NCI-H2196 treated with DMSO at 0.1 percent for 48 hours (cell line): Measurements from ENCODE around the gene PDZRN4.
"Not testable (repeated sequence)": the region's sequence is repeated elsewhere in the genome, so short reads cannot be mapped to it uniquely, and the experiment has no call there.

ENCODE experiments used
- DNase-seq: peaks from one replicate; lab custom pipeline; 2025; ENCODE audit not compliant: unreplicated experiment; lab: John Stamatoyannopoulos, UW

PDZRN4 gene

GRCh38 chr12:41188058-41188840 lies at the start of gene PDZRN4:
Gene PDZRN4, plus strand, starts transcription at chr12:41188320.
- DNase-seq, result no peak

GRCh38 chr12:41140117-41140516 lies 48.0 kb upstream of the PDZRN4 start:
- DNase-seq, result no peak

GRCh38 chr12:41141104-41141503 lies 47.0 kb upstream of the PDZRN4 start:
- DNase-seq, result no peak

- no peak for DNase-seq
Measured at GRCh38 chr12:41142376-41142775, 45.7 kb upstream of the PDZRN4 start.

GRCh38 chr12:41151793-41152192 lies 36.3 kb upstream of the PDZRN4 start:
- no peak for DNase-seq

GRCh38 chr12:41162461-41162860 lies 25.7 kb upstream of the PDZRN4 start:
- no peak for DNase-seq

GRCh38 chr12:41167701-41168100 lies 20.4 kb upstream of the PDZRN4 start:
- no peak for DNase-seq

GRCh38 chr12:41174602-41175001 lies 13.5 kb upstream of the PDZRN4 start:
- DNase-seq, result no peak

GRCh38 chr12:41179507-41179906 lies 8.6 kb upstream of the PDZRN4 start:
- not testable (repeated sequence) for DNase-seq

GRCh38 chr12:41184864-41185263 lies 3.3 kb upstream of the PDZRN4 start:
- DNase-seq, result no peak

GRCh38 chr12:41186026-41186425 lies 2.1 kb upstream of the PDZRN4 start:
- no peak for DNase-seq

GRCh38 chr12:41188841-41189394 lies 798 bp downstream of the PDZRN4 start:
- DNase-seq, result no peak

- no peak for DNase-seq
Measured at GRCh38 chr12:41189395-41190251, 1.5 kb downstream of the PDZRN4 start.

GRCh38 chr12:41190338-41190737 lies 2.2 kb downstream of the PDZRN4 start:
- DNase-seq, result no peak

- DNase-seq, result not testable (repeated sequence)
Measured at GRCh38 chr12:41191549-41191948, 3.4 kb downstream of the PDZRN4 start.

- no peak for DNase-seq
Measured at GRCh38 chr12:41193311-41193710, 5.2 kb downstream of the PDZRN4 start.

GRCh38 chr12:41202051-41202450 lies 13.9 kb downstream of the PDZRN4 start:
- no peak for DNase-seq

GRCh38 chr12:41205070-41205709 lies 17.1 kb downstream of the PDZRN4 start:
- DNase-seq, result no peak

GRCh38 chr12:41206298-41206697 lies 18.2 kb downstream of the PDZRN4 start:
- DNase-seq, result no peak

GRCh38 chr12:41211448-41211847 lies 23.3 kb downstream of the PDZRN4 start:
- DNase-seq, result no peak

GRCh38 chr12:41212625-41213024 lies 24.5 kb downstream of the PDZRN4 start:
- DNase-seq, result no peak
